NB4 (cell line): ENCODE results near the gene LTBP1.

Experiments used
- DNase-seq: peaks from one replicate; pipeline ENCODE4 v3.0.0; 2010; ENCODE audit warnings: low read depth
- H3K4me3 ChIP-seq: one replicate; pipeline ENCODE4 v1.5.1; 2011; ENCODE audit warnings: mild to moderate bottlenecking, low read depth, low read length, moderate library complexity
- CTCF ChIP-seq: IDR thresholded peaks from one replicate; pipeline ENCODE4 v1.5.1; 2012; ENCODE audit warnings: low read depth, low read length
- MYC ChIP-seq: IDR thresholded peaks from 2 replicates; pipeline ENCODE4 v1.6.1; 2011; ENCODE audit warnings: low read depth, low read length
- POLR2A ChIP-seq: IDR thresholded peaks from 2 replicates; pipeline ENCODE4 v1.6.1; 2011; ENCODE audit warnings: mild to moderate bottlenecking; ENCODE audit not compliant: insufficient read length; ENCODE audit errors: extremely low read depth
- TF ChIP-seq, protein P1 (sequence below): IDR thresholded peaks from 2 replicates; pipeline ENCODE4 v1.6.1; 2011; ENCODE audit warnings: low read depth, low read length

Gene LTBP1

GRCh38 chr2:33118651-33119050 is 171.9 kb downstream of the LTBP1 start:
- TF ChIP-seq POLR2A (no peak), MYC (no peak), CTCF (no peak)
- TF ChIP-seq, protein P1, sequence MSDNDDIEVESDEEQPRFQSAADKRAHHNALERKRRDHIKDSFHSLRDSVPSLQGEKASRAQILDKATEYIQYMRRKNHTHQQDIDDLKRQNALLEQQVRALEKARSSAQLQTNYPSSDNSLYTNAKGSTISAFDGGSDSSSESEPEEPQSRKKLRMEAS: no peak
- no peak for DNase-seq
- no peak overlapping the region for H3K4me3 ChIP-seq

DNA sequence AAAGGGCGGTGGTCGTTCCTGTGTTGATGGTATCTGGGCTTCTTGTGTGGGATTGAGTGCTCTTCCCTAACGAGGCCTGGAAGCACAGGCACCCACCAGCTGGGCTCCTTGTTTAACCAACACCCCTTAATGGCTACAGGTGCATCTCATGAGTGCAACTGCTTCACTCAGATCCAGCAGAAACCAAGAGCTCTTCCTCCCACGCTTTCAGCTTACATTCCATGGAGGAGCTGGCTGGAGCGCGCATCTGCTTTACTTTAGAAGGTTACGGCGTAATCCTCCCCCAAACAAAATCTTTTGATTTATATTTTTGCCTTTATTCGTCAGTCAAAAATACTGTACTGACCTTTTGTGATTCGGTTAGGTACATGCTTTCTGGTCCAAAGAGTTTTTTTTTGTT is 174.7 kb downstream of the LTBP1 start:
- DNase-seq: no peak
- TF ChIP-seq CTCF (no peak), MYC (no peak), POLR2A (no peak)
- TF ChIP-seq, protein P1: no peak
- no peak overlapping the region for H3K4me3 ChIP-seq

DNA sequence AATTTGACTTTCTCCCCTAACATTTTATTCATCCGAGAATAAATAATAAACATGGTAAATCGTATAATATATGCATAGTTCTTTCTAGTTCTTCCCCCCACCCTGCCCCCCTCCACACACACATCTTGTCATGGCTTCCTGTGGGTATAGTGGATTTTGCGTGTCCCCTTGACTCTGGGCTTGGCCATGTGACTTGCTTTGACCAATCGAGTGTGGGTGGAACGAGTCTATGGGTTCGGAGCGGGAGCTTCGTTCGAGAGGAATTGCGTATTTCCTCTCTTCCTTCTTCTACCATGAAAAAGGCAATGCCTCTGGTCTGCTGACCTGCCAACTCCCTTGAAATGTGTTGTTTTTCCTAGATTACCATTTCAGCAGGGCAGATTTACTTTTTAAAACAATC is 175.2 kb downstream of the LTBP1 start:
- H3K4me3 ChIP-seq: no peak overlapping the region
- TF ChIP-seq MYC (no peak), POLR2A (no peak), CTCF (no peak)
- TF ChIP-seq, protein P1: no peak
- no peak for DNase-seq

DNA sequence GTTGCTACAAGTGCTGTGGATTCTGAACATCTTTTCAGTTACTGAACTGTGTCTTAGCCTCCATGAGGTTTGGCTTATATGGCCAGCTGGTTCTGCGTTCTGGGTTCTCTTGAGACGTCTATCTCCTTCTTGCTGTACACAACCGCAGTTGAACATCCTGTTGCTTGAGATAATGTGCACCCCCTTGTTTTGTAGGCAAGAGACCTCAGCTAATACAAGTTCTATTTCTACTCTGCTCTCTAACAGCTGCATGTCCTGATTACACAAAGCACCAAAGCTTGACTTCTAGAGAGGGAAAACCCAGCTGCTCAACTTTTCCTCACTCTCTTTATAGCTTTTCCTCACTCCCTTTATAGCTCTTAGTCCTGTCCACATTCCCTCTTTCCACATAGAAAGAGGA is 176.0 kb downstream of the LTBP1 start:
- H3K4me3 ChIP-seq: no peak overlapping the region
- TF ChIP-seq, protein P1: no peak
- TF ChIP-seq CTCF (no peak), MYC (no peak), POLR2A (no peak)
- DNase-seq: no peak

- TF ChIP-seq, protein P1: no peak
- TF ChIP-seq CTCF (no peak), POLR2A (no peak), MYC (no peak)
- DNase-seq: no peak
These were observed 176.5 kb downstream of the LTBP1 start for GRCh38 chr2:33123216-33123615.

DNA sequence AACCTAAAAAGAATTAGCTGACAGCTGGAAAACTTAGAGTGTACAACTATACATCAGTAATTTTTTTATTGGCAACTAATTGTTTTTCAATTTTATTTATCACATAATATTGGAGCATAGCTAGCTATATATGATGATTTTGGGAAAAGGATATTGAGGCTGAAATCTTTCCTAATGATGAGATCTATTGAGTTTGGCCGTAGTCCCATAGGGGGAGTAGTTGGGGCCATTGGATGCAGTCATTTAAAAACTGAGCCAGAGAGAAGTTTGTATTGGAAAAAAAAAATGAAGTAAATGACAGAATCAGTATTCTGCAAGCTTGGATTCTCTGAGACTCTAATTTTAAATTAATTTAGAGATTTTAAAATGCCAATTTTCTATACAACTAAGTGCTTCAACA is 179.8 kb downstream of the LTBP1 start:
- H3K4me3 ChIP-seq: no peak overlapping the region
- DNase-seq: no peak
- TF ChIP-seq MYC (no peak), CTCF (no peak), POLR2A (no peak)
- TF ChIP-seq, protein P1: no peak

More at GRCh38 chr2:33123216-33123615, 176.5 kb downstream of the LTBP1 start:
- H3K4me3 ChIP-seq: no peak overlapping the region
